ENCODE data around the gene PCSK7.
"Not testable (repeated sequence)": the region's sequence is repeated elsewhere in the genome, so short reads cannot be mapped to it uniquely, and the experiment has no call there.

GRCh38 chr11:117207481-117207880, 24.4 kb downstream of the PCSK7 start:
- TF ChIP-seq CTCF (IDR thresholded peaks at IDR 0.05 in 4 of 5, conservative IDR thresholded peaks at IDR 0.05 in 1 of 5); POLR2A (IDR thresholded peaks at IDR 0.05): not testable (repeated sequence)
